Measurements from ENCODE around the gene FAM43A.

The FAM43A gene

GRCh38 chr3:194711913-194712312 lies 26.2 kb downstream of the FAM43A start:
- peak; percentile 43 for DNase-seq (ENCODE audit: low spot score)

GRCh38 chr3:194713299-194714136 lies 27.8 kb downstream of the FAM43A start:
- no peak for DNase-seq (ENCODE audit: low spot score)

GRCh38 chr3:194714137-194714455 lies 28.4 kb downstream of the FAM43A start:
- no peak for DNase-seq (ENCODE audit: low spot score)

- DNase-seq (ENCODE audit: low spot score), result no peak
Measured at GRCh38 chr3:194714564-194714963, 28.9 kb downstream of the FAM43A start.

- DNase-seq (ENCODE audit: low spot score), result no peak
Measured at GRCh38 chr3:194715022-194715800, 29.5 kb downstream of the FAM43A start.

- no peak for DNase-seq (ENCODE audit: low spot score)
Measured at GRCh38 chr3:194718079-194718478, 32.4 kb downstream of the FAM43A start.

GRCh38 chr3:194720048-194720447 lies 34.4 kb downstream of the FAM43A start:
- DNase-seq (ENCODE audit: low spot score), result no peak

- DNase-seq (ENCODE audit: low spot score), result no peak
Measured at GRCh38 chr3:194723846-194724618, 38.3 kb downstream of the FAM43A start.

GRCh38 chr3:194725346-194725745 lies 39.7 kb downstream of the FAM43A start:
- DNase-seq (ENCODE audit: low spot score), result no peak

GRCh38 chr3:194727435-194728128 lies 41.9 kb downstream of the FAM43A start:
- no peak for DNase-seq (ENCODE audit: low spot score)

GRCh38 chr3:194728986-194729385 lies 43.3 kb downstream of the FAM43A start:
- no peak for DNase-seq (ENCODE audit: low spot score)

- DNase-seq (ENCODE audit: low spot score), result peak; percentile 80
Measured at GRCh38 chr3:194730365-194730764, 44.7 kb downstream of the FAM43A start.

- DNase-seq (ENCODE audit: low spot score), result no peak
Measured at GRCh38 chr3:194731506-194732073, 45.9 kb downstream of the FAM43A start.

- DNase-seq (ENCODE audit: low spot score), result no peak
Measured at GRCh38 chr3:194732617-194733016, 46.9 kb downstream of the FAM43A start.

GRCh38 chr3:194736277-194736895 lies 50.7 kb downstream of the FAM43A start:
- DNase-seq (ENCODE audit: low spot score), result no peak

GRCh38 chr3:194736896-194737600 lies 51.4 kb downstream of the FAM43A start:
- no peak for DNase-seq (ENCODE audit: low spot score)

Measured in RKO (cell line).